AG09319 (cell line): ENCODE data around the gene TAS2R30.

Source experiments
- DNase-seq: peaks from one replicate; pipeline ENCODE4 v3.0.0-alpha.2; 2010; ENCODE audit warnings: low read depth; ENCODE audit errors: extremely low read depth
- CTCF ChIP-seq: IDR thresholded peaks from 2 replicates; pipeline ENCODE4 v1.5.1; 2011; ENCODE audit warnings: low read depth, mild to moderate bottlenecking, inconsistent platforms, low read length, moderate library complexity

TAS2R30 gene

GRCh38 chr12:11134305-11134704 is at the start of gene TAS2R30:
Gene TAS2R30 (minus strand): TSS chr12:11134644. CDS start chr12:11134244, 400 bp downstream.
- no peak for DNase-seq
- TF ChIP-seq CTCF = no peak

GRCh38 chr12:11183011-11183410 is 48.6 kb upstream of the TAS2R30 start:
- DNase-seq = no peak
- no peak for TF ChIP-seq CTCF

GRCh38 chr12:11182529-11182928 is 48.1 kb upstream of the TAS2R30 start:
- DNase-seq = no peak
- no peak for TF ChIP-seq CTCF

GRCh38 chr12:11178250-11178649 is 43.8 kb upstream of the TAS2R30 start:
- DNase-seq = no peak
- no peak for TF ChIP-seq CTCF

GRCh38 chr12:11174022-11174421 is 39.6 kb upstream of the TAS2R30 start:
- TF ChIP-seq CTCF = no peak
- no peak for DNase-seq

GRCh38 chr12:11171969-11172675 is 37.7 kb upstream of the TAS2R30 start:
- DNase-seq = no peak
- TF ChIP-seq CTCF = no peak

GRCh38 chr12:11171145-11171968 is 36.9 kb upstream of the TAS2R30 start, which contains the start of gene SMIM10L1:
Gene SMIM10L1 (plus strand): TSS chr12:11171194. CDS start chr12:11171357, 163 bp downstream.
- TF ChIP-seq CTCF = no peak; the same call in 1 of the 2 replicates
- peak; percentile 88 for DNase-seq
